Measurements from ENCODE around the gene ELMO2.

DNA sequence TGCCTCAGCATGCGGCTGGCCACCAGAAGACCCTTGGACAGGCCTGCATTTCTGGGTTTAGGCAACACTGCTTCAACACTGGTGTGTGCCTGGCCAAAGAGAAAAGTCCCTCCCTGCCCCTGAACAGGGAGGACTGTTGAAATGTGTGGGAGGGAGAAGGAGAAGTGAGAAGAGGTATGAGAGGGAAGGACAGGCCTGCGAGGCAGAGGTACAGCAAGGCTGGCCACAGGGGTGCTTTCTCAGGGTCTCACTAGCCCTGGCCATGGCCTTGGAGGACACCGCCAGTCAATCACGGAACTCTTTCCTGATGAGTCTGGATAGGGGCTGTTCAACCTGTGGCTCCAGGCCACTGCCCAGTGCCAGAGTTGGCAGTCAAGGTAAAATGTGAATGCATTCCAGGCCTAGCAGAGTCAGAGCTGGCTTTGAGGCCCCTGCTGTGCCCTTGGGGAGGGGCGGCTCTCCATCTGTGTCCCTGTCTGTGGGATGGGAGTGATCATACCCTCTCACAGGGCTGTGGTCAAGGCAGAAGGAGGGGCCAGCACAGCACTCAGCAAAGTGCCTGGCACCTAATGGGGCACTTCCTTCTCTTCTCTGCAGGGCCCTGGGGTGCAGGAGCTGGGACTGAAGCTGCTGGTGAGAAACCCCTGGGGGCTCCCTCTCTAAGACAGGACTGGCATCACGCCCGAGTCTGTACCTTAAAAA, 54.9 kb downstream of the ELMO2 start:
- TF ChIP-seq CTCF (IDR thresholded peaks at IDR 0.05): no peak
- TF ChIP-seq POLR2AphosphoS5 (IDR thresholded peaks at IDR 0.05): no peak
- TF ChIP-seq POLR2A (IDR thresholded peaks at IDR 0.05): no peak

Measured in prostate gland (tissue), 2 donors.